Measurements from ENCODE around the gene ADAMTS12. TPM values are rescaled to one million over a fixed set of nuclear protein-coding genes. Genes with fewer than 3 reads are reported as not detected.
A peak's percentile ranks its signal among the peaks of the same experiment; 100 is the strongest.

Gene ADAMTS12
- total and polyA plus RNA-seq, 4 donors = 0.49 to 6.4 (median 2.3) TPM

- no peak for DNase-seq (ENCODE audit: low spot score)
- Histone ChIP-seq H3K36me3 (ENCODE audit: control insufficient read depth in 4 of 4, insufficient read depth in 3 of 4, low read depth in 1 of 4, low read length in 3 of 4) (no peaks in the 10 kb centered on the region), H3K4me3 (ENCODE audit: low read depth in 1 of 3, low read length in 3 of 3) (no peak overlapping the region), H3K4me1 (ENCODE audit: control insufficient read depth in 4 of 4, insufficient read depth in 4 of 4, low read length in 3 of 4) (peaks cover 2 to 22% (median 13%) of the 10 kb centered on the region in 4 donors), H3K9me3 (ENCODE audit: control insufficient read depth in 4 of 4, low read length in 3 of 4) (no peaks in the 10 kb centered on the region), H3K9ac (ENCODE audit: low read depth in 1 of 2, low read length in 2 of 2) (no peak overlapping the region), H3K27me3 (ENCODE audit: control insufficient read depth in 4 of 4, insufficient read depth in 4 of 4, low read length in 3 of 4) (no peaks in the 10 kb centered on the region), H3K27ac (ENCODE audit: low read depth in 1 of 2, low read length in 2 of 2) (no peak overlapping the region)
- 25% methylated on average over 1 of the region's 1 CpG for WGBS
- TF ChIP-seq MAX (IDR thresholded peaks at IDR 0.05) (no peak), HNF4A (conservative IDR thresholded peaks at IDR 0.05) (peak in 1 of 2 donors; percentile 30), JUND (IDR thresholded peaks at IDR 0.05) (no peak), REST (IDR thresholded peaks at IDR 0.05) (no peak), RAD21 (IDR thresholded peaks at IDR 0.05) (no peak), SP1 (IDR thresholded peaks at IDR 0.05) (no peak), EGR1 (IDR thresholded peaks at IDR 0.05; ENCODE audit: low read depth in 2 of 2) (no peak)
These were observed 154.5 kb downstream of the ADAMTS12 start for GRCh38 chr5:33737284-33737683.

DNA sequence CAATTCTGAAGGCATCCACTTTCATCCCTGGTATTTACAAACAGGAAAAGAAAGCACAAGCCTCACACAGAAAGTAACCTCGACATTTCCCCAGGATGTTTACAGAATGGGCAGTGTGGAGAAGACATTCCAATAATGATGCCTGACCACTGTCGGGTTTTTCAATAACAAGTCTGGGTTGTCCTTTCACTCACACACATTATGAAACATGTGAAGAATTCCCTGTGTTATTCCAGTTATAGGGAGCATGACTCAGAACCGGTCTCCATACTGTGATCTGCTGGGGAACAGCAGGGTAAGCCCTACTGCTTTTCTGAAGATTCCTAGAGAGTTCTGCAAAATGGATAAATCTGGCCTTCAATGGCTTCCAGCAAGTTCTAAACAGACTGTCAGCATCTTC lies 155.3 kb downstream of the ADAMTS12 start:
- Histone ChIP-seq H3K4me1 (ENCODE audit: control insufficient read depth in 4 of 4, insufficient read depth in 4 of 4, low read length in 3 of 4) (peaks cover 2 to 22% (median 13%) of the 10 kb centered on the region in 4 donors), H3K27ac (ENCODE audit: low read depth in 1 of 2, low read length in 2 of 2) (no peak overlapping the region), H3K9me3 (ENCODE audit: control insufficient read depth in 4 of 4, low read length in 3 of 4) (no peaks in the 10 kb centered on the region), H3K4me3 (ENCODE audit: low read depth in 1 of 3, low read length in 3 of 3) (no peak overlapping the region), H3K36me3 (ENCODE audit: control insufficient read depth in 4 of 4, insufficient read depth in 3 of 4, low read depth in 1 of 4, low read length in 3 of 4) (no peaks in the 10 kb centered on the region), H3K9ac (ENCODE audit: low read depth in 1 of 2, low read length in 2 of 2) (no peak overlapping the region), H3K27me3 (ENCODE audit: control insufficient read depth in 4 of 4, insufficient read depth in 4 of 4, low read length in 3 of 4) (no peaks in the 10 kb centered on the region)
- 75% methylated on average over 3 of the region's 3 CpGs for WGBS
- no peak for DNase-seq (ENCODE audit: low spot score)
- no peak for TF ChIP-seq TAF1 (conservative IDR thresholded peaks at IDR 0.05)
- TF ChIP-seq HNF4G (IDR thresholded peaks at IDR 0.05) = no peak
- peak; percentile 23 for TF ChIP-seq REST (IDR thresholded peaks at IDR 0.05)

GRCh38 chr5:33735072-33735471 lies 156.7 kb downstream of the ADAMTS12 start:
- WGBS = 83% methylated on average over 4 of the region's 4 CpGs
- Histone ChIP-seq H3K4me1 (ENCODE audit: control insufficient read depth in 4 of 4, insufficient read depth in 4 of 4, low read length in 3 of 4) (peaks cover 2 to 22% (median 13%) of the 10 kb centered on the region in 4 donors), H3K36me3 (ENCODE audit: control insufficient read depth in 4 of 4, insufficient read depth in 3 of 4, low read depth in 1 of 4, low read length in 3 of 4) (no peaks in the 10 kb centered on the region), H3K27ac (ENCODE audit: low read depth in 1 of 2, low read length in 2 of 2) (no peak overlapping the region), H3K4me3 (ENCODE audit: low read depth in 1 of 3, low read length in 3 of 3) (no peak overlapping the region), H3K27me3 (ENCODE audit: control insufficient read depth in 4 of 4, insufficient read depth in 4 of 4, low read length in 3 of 4) (no peaks in the 10 kb centered on the region), H3K9ac (ENCODE audit: low read depth in 1 of 2, low read length in 2 of 2) (no peak overlapping the region), H3K9me3 (ENCODE audit: control insufficient read depth in 4 of 4, low read length in 3 of 4) (no peaks in the 10 kb centered on the region)
- DNase-seq (ENCODE audit: low spot score) = no peak
- TF ChIP-seq SP1 (IDR thresholded peaks at IDR 0.05) (no peak), HNF4G (IDR thresholded peaks at IDR 0.05) (no peak), EGR1 (IDR thresholded peaks at IDR 0.05; ENCODE audit: low read depth in 2 of 2) (no peak), JUND (IDR thresholded peaks at IDR 0.05) (no peak), MAX (IDR thresholded peaks at IDR 0.05) (no peak), HNF4A (conservative IDR thresholded peaks at IDR 0.05) (no peak), RXRA (IDR thresholded peaks at IDR 0.05) (no peak), FOXA2 (IDR thresholded peaks at IDR 0.05) (no peak), ATF3 (IDR thresholded peaks at IDR 0.05) (no peak), REST (IDR thresholded peaks at IDR 0.05) (no peak)
- TF ChIP-seq, protein P1, sequence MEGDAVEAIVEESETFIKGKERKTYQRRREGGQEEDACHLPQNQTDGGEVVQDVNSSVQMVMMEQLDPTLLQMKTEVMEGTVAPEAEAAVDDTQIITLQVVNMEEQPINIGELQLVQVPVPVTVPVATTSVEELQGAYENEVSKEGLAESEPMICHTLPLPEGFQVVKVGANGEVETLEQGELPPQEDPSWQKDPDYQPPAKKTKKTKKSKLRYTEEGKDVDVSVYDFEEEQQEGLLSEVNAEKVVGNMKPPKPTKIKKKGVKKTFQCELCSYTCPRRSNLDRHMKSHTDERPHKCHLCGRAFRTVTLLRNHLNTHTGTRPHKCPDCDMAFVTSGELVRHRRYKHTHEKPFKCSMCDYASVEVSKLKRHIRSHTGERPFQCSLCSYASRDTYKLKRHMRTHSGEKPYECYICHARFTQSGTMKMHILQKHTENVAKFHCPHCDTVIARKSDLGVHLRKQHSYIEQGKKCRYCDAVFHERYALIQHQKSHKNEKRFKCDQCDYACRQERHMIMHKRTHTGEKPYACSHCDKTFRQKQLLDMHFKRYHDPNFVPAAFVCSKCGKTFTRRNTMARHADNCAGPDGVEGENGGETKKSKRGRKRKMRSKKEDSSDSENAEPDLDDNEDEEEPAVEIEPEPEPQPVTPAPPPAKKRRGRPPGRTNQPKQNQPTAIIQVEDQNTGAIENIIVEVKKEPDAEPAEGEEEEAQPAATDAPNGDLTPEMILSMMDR (IDR thresholded peaks at IDR 0.05; ENCODE audit: low read depth, low read length, missing input control) = no peak

Measured in liver (tissue), 9 donors.